22Rv1 (cell line): ENCODE results near the gene DKKL1.

Experiments used
- ZFX ChIP-seq: fragments of 450-650 bp; IDR thresholded peaks from 2 replicates; pipeline ENCODE4 v1.6.1; 2017; ENCODE audit warnings: antibody characterized with exemption, borderline replicate concordance
- TF ChIP-seq, protein P1 (sequence below): fragments of 450-650 bp; IDR thresholded peaks from 2 replicates; pipeline ENCODE4 v1.5.1; 2017; ENCODE audit warnings: mild to moderate bottlenecking

DNA sequence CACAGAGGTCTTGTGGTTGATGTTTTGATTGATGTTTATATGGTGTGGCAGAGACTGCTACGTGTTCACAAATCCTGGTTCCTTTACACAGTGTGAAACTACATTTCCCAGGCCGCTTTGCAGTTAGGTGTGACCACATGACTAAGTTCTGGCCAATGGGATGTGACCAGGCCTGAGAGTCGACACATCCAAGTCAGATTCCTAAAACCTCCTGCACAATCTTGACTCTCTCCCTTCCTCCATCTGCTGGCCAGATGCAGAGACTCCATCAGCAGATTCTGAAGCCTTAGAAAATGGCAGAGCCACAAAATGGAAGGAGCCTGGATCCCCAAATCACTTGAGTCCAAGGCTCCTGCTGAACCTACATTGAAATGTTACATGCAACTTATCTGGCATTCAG lies 15.8 kb upstream of the DKKL1 start:
- TF ChIP-seq, protein P1, sequence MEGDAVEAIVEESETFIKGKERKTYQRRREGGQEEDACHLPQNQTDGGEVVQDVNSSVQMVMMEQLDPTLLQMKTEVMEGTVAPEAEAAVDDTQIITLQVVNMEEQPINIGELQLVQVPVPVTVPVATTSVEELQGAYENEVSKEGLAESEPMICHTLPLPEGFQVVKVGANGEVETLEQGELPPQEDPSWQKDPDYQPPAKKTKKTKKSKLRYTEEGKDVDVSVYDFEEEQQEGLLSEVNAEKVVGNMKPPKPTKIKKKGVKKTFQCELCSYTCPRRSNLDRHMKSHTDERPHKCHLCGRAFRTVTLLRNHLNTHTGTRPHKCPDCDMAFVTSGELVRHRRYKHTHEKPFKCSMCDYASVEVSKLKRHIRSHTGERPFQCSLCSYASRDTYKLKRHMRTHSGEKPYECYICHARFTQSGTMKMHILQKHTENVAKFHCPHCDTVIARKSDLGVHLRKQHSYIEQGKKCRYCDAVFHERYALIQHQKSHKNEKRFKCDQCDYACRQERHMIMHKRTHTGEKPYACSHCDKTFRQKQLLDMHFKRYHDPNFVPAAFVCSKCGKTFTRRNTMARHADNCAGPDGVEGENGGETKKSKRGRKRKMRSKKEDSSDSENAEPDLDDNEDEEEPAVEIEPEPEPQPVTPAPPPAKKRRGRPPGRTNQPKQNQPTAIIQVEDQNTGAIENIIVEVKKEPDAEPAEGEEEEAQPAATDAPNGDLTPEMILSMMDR = no peak
- no peak for TF ChIP-seq ZFX
